BJ (cell line): ENCODE results near the gene SMARCD3. TPM values are rescaled to one million over a fixed set of nuclear protein-coding genes. Genes with fewer than 3 reads are reported as not detected.
A peak's percentile ranks its signal among the peaks of the same experiment; 100 is the strongest.

Experiments used
- CTCF ChIA-PET: fragments of 350-600 bp; formaldehyde crosslinking; extraction: SDS; loops from one replicate; lab custom pipeline; 2021; ENCODE audit warnings: antibody characterized with exemption, inconsistent platforms; lab: Yijun Ruan, JAX
- POLR2A ChIA-PET: fragments of 300-600 bp; sonication (Branson Sonifier 250); formaldehyde crosslinking; extraction: SDS; loops from one replicate; lab custom pipeline; 2021; ENCODE audit warnings: antibody characterized with exemption; lab: Charles Lee
- DNase-seq: peaks from one replicate; pipeline ENCODE4 v3.0.0-alpha.2; 2011; ENCODE audit warnings: low read depth
- H3K27me3 ChIP-seq: 2 replicates; pipeline ENCODE4 v1.6.0; 2011; ENCODE audit warnings: low read length; ENCODE audit not compliant: control insufficient read depth, insufficient read depth
- H3K36me3 ChIP-seq: 2 replicates; pipeline ENCODE4 v1.5.1; 2011; ENCODE audit warnings: low read length; ENCODE audit not compliant: control insufficient read depth, insufficient read depth
- H3K4me3 ChIP-seq: 2 replicates; pipeline ENCODE4 v1.5.1; 2011; ENCODE audit warnings: low read depth, mild to moderate bottlenecking, control low read depth, low read length
- polyA plus RNA-seq: library from polyadenylated mRNA; depleted of rRNA; stranded (reverse); fragments of >200 nt; gene quantifications from 2 replicates; pipeline ENCODE4 v1.2.3, GENCODE V29; 2011
- TF ChIP-seq, protein P1 (sequence below): IDR thresholded peaks from 2 replicates; pipeline ENCODE4 v1.5.1; 2011; ENCODE audit warnings: low read depth, mild to moderate bottlenecking, control low read depth, inconsistent platforms, low read length, moderate library complexity; ENCODE audit not compliant: insufficient read depth

The SMARCD3 gene
- polyA plus RNA-seq, 1 experiment, result 46.6 TPM

DNA sequence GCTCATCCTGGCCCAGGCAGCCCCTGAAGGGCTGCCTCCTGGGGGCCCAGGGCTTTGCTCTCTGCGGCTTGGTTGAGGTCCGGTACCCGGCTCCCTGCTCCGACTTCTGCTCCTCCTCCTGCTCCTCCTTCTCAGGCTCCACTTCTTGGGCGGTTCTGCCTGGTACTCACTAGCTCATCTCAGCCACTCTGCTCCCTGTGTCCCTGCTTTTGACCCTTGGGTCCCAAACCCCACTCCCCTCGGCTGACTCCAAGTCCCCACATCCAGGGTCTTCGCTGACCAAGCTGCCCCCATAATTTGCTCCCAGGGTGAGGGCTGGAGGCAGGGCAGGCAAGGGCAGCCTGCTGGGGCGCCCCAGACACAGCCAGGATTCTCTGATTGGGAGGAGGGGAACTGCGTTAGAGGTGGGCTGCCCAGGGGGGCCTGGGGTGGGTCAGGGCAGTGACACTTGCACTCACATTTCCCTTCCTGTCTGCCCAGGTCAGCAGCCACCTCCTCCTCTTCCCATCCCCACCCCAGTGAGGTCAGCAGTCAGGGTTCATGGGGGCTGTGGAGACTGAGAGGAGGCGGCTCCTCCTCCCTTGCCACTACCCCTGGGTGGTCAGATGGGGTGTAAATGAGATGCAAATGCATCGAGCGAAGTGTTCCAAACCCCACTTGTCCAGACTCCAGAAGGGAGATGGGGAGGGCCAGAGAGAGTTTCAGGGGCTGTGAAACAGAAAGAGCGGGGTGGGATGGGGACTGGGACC is 2.2 kb downstream of the SMARCD3 start:
- ChIA-PET POLR2A (no interaction called here), CTCF (interaction anchor here (0.8 to 3.2 kb wide), 8 partner anchors 9 to 122 kb away, joined by 3 to 15 read pairs (median 6); partner anchors contain the start of genes ABCF2 and CHPF2)
- DNase-seq, result no peak
- TF ChIP-seq, protein P1, sequence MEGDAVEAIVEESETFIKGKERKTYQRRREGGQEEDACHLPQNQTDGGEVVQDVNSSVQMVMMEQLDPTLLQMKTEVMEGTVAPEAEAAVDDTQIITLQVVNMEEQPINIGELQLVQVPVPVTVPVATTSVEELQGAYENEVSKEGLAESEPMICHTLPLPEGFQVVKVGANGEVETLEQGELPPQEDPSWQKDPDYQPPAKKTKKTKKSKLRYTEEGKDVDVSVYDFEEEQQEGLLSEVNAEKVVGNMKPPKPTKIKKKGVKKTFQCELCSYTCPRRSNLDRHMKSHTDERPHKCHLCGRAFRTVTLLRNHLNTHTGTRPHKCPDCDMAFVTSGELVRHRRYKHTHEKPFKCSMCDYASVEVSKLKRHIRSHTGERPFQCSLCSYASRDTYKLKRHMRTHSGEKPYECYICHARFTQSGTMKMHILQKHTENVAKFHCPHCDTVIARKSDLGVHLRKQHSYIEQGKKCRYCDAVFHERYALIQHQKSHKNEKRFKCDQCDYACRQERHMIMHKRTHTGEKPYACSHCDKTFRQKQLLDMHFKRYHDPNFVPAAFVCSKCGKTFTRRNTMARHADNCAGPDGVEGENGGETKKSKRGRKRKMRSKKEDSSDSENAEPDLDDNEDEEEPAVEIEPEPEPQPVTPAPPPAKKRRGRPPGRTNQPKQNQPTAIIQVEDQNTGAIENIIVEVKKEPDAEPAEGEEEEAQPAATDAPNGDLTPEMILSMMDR, result no peak
- H3K36me3 ChIP-seq, result peaks cover 5% of the 10 kb centered on the region
- H3K27me3 ChIP-seq, result no peaks in the 10 kb centered on the region
- no peak overlapping the region for H3K4me3 ChIP-seq

DNA sequence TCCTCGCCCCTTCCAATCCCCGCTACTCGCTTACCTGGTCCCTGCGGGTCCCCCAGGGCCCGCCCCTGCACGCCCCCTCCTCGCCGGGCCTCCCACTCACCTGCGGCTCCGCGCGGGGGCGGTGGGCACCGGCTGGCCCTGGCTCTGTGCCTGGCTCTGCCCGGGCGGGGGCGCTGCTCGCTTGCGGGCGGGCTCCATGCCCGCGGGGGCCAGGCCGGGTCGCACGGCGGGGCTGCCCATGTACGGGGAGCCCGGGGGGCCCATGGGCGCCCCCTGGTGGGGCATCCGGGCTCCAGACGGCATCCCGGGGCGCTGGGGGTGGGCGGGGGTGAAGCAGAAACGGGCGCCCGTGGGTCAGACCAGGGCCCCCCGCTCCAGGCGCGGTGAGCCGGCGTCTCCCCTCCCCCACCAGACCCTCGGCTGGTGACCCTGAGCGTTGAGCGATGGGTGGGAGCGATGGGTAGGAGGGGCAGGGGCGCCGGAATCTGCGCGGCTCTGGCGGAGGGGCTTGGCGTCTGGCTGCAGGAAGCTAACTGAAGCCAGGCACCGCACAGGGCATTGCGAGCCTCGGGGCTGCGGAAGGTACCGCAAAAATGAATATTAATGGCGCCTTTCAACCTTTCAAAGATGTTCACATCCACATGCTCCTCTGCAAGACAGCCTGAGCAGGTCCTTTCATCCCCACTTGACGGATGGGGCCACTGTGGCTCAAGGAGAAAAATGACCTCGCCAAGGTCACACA is 3.0 kb downstream of the SMARCD3 start:
- ChIA-PET POLR2A (no interaction called here), CTCF (interaction anchor here (0.8 to 3.2 kb wide), 9 partner anchors 9 to 121 kb away, joined by 3 to 15 read pairs (median 6); partner anchors contain the start of genes ABCF2 and CHPF2)
- TF ChIP-seq, protein P1, result peak; percentile 65
- no peaks in the 10 kb centered on the region for H3K27me3 ChIP-seq
- H3K36me3 ChIP-seq, result peaks cover 9% of the 10 kb centered on the region
- peak overlapping the region; percentile 32; the same call in 1 of the 2 replicates for H3K4me3 ChIP-seq
- no peak for DNase-seq

- H3K4me3 ChIP-seq, result peak overlapping the region; percentile 32; the same call in 1 of the 2 replicates
- no peaks in the 10 kb centered on the region for H3K27me3 ChIP-seq
- CTCF ChIA-PET, result interaction anchor here (0.9 to 2.6 kb wide), 15 partner anchors 8 to 114 kb away, joined by 3 to 15 read pairs (median 4); partner anchors contain the start of genes ABCF2, CHPF2 and NUB1
- TF ChIP-seq, protein P1, result no peak
- DNase-seq, result no peak
- POLR2A ChIA-PET, result interaction anchor here (0.6 kb wide), 1 partner anchor 64 kb away, joined by 5 read pairs; no protein-coding TSS in a partner anchor
- peaks cover 10% of the 10 kb centered on the region for H3K36me3 ChIP-seq
Observed at GRCh38 chr7:151244841-151245346, 3.6 kb downstream of the SMARCD3 start.

DNA sequence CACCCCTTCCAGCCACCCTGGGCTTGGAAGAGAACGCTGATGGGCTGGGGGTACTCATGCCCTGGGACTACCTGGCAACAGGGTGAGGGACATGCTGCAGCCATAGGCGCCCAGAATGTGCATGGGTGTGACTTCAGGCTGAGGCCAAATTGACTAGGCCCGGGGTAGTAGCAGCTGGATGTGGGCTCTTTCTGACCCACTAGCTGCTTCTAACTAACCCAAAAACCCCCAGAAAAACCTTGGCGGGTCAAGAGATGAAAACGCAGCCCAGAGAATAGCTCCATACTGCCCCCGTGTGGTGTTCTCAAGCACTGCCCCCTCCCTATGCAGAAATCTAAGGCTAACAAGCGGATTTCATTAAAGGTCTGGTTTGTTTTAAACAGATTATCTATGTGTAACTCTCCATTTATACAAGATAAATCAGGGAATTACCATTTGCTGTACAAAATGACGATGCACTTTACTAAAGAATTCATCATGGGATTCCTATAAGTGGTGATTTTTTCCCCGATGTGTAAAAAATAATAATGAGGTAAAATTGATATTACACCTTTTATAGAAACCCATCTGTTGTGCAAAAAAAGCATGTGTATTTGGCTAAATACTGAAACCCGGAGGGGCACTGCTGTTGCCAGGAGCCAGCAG is 4.2 kb downstream of the SMARCD3 start:
- H3K4me3 ChIP-seq, result no peak overlapping the region
- TF ChIP-seq, protein P1, result peak; percentile 94
- CTCF ChIA-PET, result interaction anchor here (0.6 to 2.6 kb wide), 20 partner anchors 8 to 1463 kb away, joined by 3 to 15 read pairs (median 4); partner anchors contain the start of genes ABCF2, CHPF2 and NUB1
- H3K27me3 ChIP-seq, result no peaks in the 10 kb centered on the region
- peaks cover 12% of the 10 kb centered on the region for H3K36me3 ChIP-seq
- POLR2A ChIA-PET, result interaction anchor here (0.6 kb wide), 1 partner anchor 65 kb away, joined by 5 read pairs; no protein-coding TSS in a partner anchor
- DNase-seq, result no peak
